Measurements from ENCODE around the gene TXNDC11.

DNA sequence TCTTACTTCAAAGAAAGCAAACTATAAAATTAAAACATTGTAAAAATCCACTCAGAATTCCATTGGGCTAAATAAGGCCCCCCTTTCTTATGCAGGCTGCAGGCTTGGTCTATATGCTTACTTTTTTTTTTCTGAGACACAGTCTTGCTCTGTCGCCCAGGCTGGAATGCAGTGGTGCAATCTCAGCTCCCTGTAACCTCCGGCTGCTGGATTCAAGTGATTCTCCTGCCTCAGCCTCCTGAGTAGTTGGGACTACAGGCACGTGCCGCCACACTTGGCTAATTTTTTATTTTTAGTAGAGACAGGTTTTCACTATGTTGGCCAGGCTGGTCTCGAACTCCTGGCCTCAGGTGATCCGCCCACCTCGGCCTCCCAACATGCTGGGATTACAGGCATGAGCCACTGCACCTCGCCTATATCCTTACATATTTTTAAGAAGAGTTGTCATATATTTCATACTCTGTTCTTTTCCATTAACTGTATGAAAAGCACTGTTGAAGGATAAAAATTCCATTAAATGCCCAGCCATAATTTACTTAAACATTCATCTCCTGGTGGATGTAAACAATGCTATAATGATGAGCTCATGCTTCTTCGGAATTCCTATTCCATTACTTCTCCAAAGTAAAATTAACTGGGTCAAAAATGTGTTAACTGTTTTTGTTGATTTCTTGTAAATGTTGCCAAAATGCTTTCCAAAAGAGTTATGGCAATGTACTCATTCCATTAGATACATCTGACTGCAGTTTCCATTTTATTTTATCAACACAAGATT, 56.6 kb downstream of the TXNDC11 start:
- TF ChIP-seq CTCF (optimal IDR thresholded peaks at IDR 0.05 in 1 of 3, IDR thresholded peaks at IDR 0.05 in 1 of 3, conservative IDR thresholded peaks at IDR 0.05 in 1 of 3; ENCODE audit: extremely low read depth in 1 of 3, insufficient read depth in 2 of 3, low read length in 3 of 3) (no peak), EZH2 (IDR thresholded peaks at IDR 0.05; ENCODE audit: low read length) (no peak)
